GM12878 (cell line): ENCODE data around the gene NKD1. TPM values are rescaled to one million over a fixed set of nuclear protein-coding genes. Genes with fewer than 3 reads are reported as not detected.

ENCODE experiments used
- CHD1 ChIP-seq: IDR thresholded peaks from 2 replicates; pipeline ENCODE4 v1.6.1; 2012; ENCODE audit warnings: low read depth, low read length, improper control_type of control experiment
- DPF2 ChIP-seq: fragments of 450-650 bp; IDR thresholded peaks from 2 replicates; pipeline ENCODE4 v1.6.1; 2017; ENCODE audit warnings: mild to moderate bottlenecking
- ETV6 ChIP-seq, 2 experiments: fragments of 450-650 bp in 1 of 2; IDR thresholded peaks in 1 of 2; conservative IDR thresholded peaks in 1 of 2; 2 replicates each; pipeline ENCODE4 v1.6.1; 2014; ENCODE audit warnings: antibody characterized with exemption in 1 of 2, borderline replicate concordance in 1 of 2, low read depth in 1 of 2, mild to moderate bottlenecking in 1 of 2, moderate library complexity in 1 of 2
- HDAC2 ChIP-seq: fragments of 200-600 bp; sonication (generic); IDR thresholded peaks from 2 replicates; pipeline ENCODE4 v1.6.1; 2017
- HDAC6 ChIP-seq: fragments of 200-600 bp; sonication (generic); IDR thresholded peaks from one replicate; pipeline ENCODE4 v1.8.0; 2017; ENCODE audit warnings: antibody characterized with exemption; ENCODE audit not compliant: unreplicated experiment
- IKZF2 ChIP-seq, 2 experiments: fragments of 450-650 bp; IDR thresholded peaks; 2 replicates each; pipeline ENCODE4 v1.6.1; 2017; ENCODE audit warnings: mild to moderate bottlenecking in 2 of 2, moderate library complexity in 2 of 2
- JUNB ChIP-seq: IDR thresholded peaks from 2 replicates; pipeline ENCODE4 v1.6.1; 2016; ENCODE audit warnings: antibody characterized with exemption, mild to moderate bottlenecking
- LARP7 ChIP-seq: fragments of 450-650 bp; IDR thresholded peaks from 2 replicates; pipeline ENCODE4 v1.6.1; 2017; ENCODE audit warnings: mild to moderate bottlenecking
- MEF2A ChIP-seq: IDR thresholded peaks from 2 replicates; pipeline ENCODE4 v1.6.1; 2011; ENCODE audit warnings: low read depth, mild to moderate bottlenecking, low read length, moderate library complexity; ENCODE audit not compliant: insufficient read depth
- NBN ChIP-seq: fragments of 450-650 bp; IDR thresholded peaks from 2 replicates; pipeline ENCODE4 v1.6.1; 2016
- NFYB ChIP-seq: IDR thresholded peaks from 2 replicates; pipeline ENCODE4 v1.6.1; 2011; ENCODE audit warnings: low read depth, mild to moderate bottlenecking, low read length, improper control_type of control experiment, moderate library complexity; ENCODE audit not compliant: insufficient read depth
- NR2C2 ChIP-seq: IDR thresholded peaks from 2 replicates; pipeline ENCODE4 v1.6.1; 2011; ENCODE audit warnings: borderline replicate concordance, low read depth; ENCODE audit not compliant: control insufficient read depth, insufficient read length
- POLR2A ChIP-seq: IDR thresholded peaks from 2 replicates; pipeline ENCODE4 v1.6.1; 2011; ENCODE audit warnings: low read depth, mild to moderate bottlenecking, low read length
- POU2F2 ChIP-seq: IDR thresholded peaks from 3 replicates; pipeline ENCODE4 v1.6.1; 2011; ENCODE audit warnings: low read depth, mild to moderate bottlenecking, low read length, borderline replicate concordance
- SIN3A ChIP-seq: IDR thresholded peaks from 2 replicates; pipeline ENCODE4 v1.6.1; 2012; ENCODE audit warnings: low read depth, low read length, improper control_type of control experiment
- SP1 ChIP-seq: IDR thresholded peaks from one replicate; pipeline ENCODE4 v1.6.1; 2011; ENCODE audit warnings: low read depth, low read length
- SPI1 ChIP-seq: IDR thresholded peaks from 2 replicates; pipeline ENCODE4 v1.6.1; 2011; ENCODE audit warnings: low read depth, mild to moderate bottlenecking, low read length, moderate library complexity, borderline replicate concordance; ENCODE audit not compliant: insufficient read depth
- SREBF2 ChIP-seq: IDR thresholded peaks from 2 replicates; pipeline ENCODE4 v1.6.1; 2012; ENCODE audit warnings: mild to moderate bottlenecking, low read length
- SRF ChIP-seq, 2 experiments: IDR thresholded peaks; 2 replicates each; pipeline ENCODE4 v1.6.1; 2011; ENCODE audit warnings: low read depth in 2 of 2, low read length in 2 of 2, mild to moderate bottlenecking in 1 of 2, moderate library complexity in 1 of 2
- TAF1 ChIP-seq: IDR thresholded peaks from 2 replicates; pipeline ENCODE4 v1.6.1; 2011; ENCODE audit warnings: mild to moderate bottlenecking, low read depth, low read length, borderline replicate concordance
- TBL1XR1 ChIP-seq: IDR thresholded peaks from 2 replicates; pipeline ENCODE4 v1.6.1; 2012; ENCODE audit warnings: low read depth, low read length, improper control_type of control experiment
- TCF12 ChIP-seq: IDR thresholded peaks from 2 replicates; pipeline ENCODE4 v1.6.1; 2011; ENCODE audit warnings: low read depth, mild to moderate bottlenecking, low read length
- YY1 ChIP-seq: IDR thresholded peaks from 2 replicates; pipeline ENCODE4 v1.6.1; 2011; ENCODE audit warnings: low read depth, mild to moderate bottlenecking, low read length
- polyA plus RNA-seq, 11 experiments: library from polyadenylated mRNA; depleted of rRNA in 4 of 11; unstranded in 6 of 11; stranded (reverse) in 5 of 11; fragments of >200 nt; fragmentation: Nextera tagmentation in 4 of 11; fragmentation: Illumina TruSeq in 1 of 11; extraction: Ambion mirVana in 4 of 11; extraction: Trizol in 1 of 11; gene quantifications; 1 replicate in 1 of 11; 2 replicates in 10 of 11; pipeline versions ENCODE4 v1.2.1 to v1.2.3, GENCODE V29; 2011 to 2016; ENCODE audit warnings: inconsistent platforms in 2 of 11, missing spikeins in 2 of 11, low read depth in 1 of 11
- total RNA-seq, 4 experiments: library from RNA; depleted of rRNA in 3 of 4; stranded (reverse); fragments of >200 nt in 3 of 4; fragmentation: Illumina TruSeq in 1 of 4; extraction: Trizol in 1 of 4; gene quantifications; 2 replicates each; pipeline versions ENCODE4 v1.2.1 to v1.2.3, GENCODE V29; 2013 to 2021
- TF ChIP-seq, protein P1 (sequence below): fragments of 450-650 bp; IDR thresholded peaks from 2 replicates; pipeline ENCODE4 v1.6.1; 2016; ENCODE audit warnings: mild to moderate bottlenecking
- TF ChIP-seq, protein P2 (sequence below): IDR thresholded peaks from 2 replicates; pipeline ENCODE4 v1.6.1; 2011; ENCODE audit warnings: mild to moderate bottlenecking, low read depth, low read length, moderate library complexity; ENCODE audit not compliant: insufficient replicate concordance
- TF ChIP-seq, protein P3 (sequence below): fragments of 450-650 bp; conservative IDR thresholded peaks from 2 replicates; pipeline ENCODE4 v1.6.1; 2017; ENCODE audit warnings: mild to moderate bottlenecking, moderate library complexity

Gene NKD1
- total and polyA plus RNA-seq, 10 of the 15 experiments (the other 5 are each of a cell fraction or from before 2014, with no cell fraction given) = under 0.01 to 0.49 (median 0.04) TPM; not detected in 2

DNA sequence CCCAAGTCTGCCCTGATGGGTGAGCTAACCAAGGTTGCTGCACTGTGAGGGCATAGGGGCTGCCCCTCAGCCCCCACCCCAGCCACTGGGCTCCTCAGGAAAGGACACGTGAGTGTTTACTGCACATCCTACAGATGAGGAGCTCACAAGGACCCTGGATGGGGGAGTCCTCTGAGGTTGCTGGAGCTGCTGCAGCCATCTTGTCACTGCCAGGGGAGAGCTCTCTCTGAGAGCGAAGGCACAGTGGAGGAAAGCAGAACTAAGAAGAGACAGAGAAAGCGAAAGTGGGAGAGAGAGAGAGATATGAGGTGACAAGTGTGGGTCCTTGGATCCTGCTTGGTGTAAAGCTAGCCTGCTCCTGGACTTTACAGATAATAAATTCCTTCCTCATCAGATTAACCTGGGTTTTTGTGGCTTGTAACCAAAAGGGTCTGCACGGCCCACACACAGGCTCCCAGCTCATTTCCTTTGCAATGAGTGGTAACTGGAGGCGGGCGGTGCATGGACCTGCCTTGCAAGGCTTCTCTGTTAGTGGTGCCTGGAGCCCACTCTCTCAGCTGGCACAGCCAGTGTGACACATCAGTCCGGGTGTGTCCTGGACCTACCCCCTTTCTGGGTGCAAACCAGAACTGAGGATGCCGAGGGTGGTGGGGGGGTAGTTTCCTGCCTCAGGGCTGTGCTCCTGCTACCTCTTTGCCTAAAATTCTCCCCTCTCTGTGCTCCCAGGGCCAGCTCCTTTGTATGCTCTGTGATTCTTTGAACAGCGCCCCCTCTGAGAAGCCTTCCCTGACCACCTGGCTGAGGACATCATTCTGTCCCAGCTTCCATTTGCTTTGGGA lies 118.7 kb downstream of the NKD1 start (continued):
- TF ChIP-seq, protein P1, sequence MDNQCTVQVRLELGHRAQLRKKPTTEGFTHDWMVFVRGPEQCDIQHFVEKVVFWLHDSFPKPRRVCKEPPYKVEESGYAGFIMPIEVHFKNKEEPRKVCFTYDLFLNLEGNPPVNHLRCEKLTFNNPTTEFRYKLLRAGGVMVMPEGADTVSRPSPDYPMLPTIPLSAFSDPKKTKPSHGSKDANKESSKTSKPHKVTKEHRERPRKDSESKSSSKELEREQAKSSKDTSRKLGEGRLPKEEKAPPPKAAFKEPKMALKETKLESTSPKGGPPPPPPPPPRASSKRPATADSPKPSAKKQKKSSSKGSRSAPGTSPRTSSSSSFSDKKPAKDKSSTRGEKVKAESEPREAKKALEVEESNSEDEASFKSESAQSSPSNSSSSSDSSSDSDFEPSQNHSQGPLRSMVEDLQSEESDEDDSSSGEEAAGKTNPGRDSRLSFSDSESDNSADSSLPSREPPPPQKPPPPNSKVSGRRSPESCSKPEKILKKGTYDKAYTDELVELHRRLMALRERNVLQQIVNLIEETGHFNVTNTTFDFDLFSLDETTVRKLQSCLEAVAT = peak; percentile 60
- no peak for TF ChIP-seq HDAC6
- 0 out of 3 replicates have a peak, but pooled peaks have one; percentile 14 for TF ChIP-seq POU2F2
- TF ChIP-seq HDAC2 = no peak
- no peak for TF ChIP-seq ETV6 (conservative IDR thresholded peaks at IDR 0.05 in 1 of 2, IDR thresholded peaks at IDR 0.05 in 1 of 2; ENCODE audit: borderline replicate concordance in 1 of 2, low read depth in 1 of 2)
- TF ChIP-seq DPF2 = peak; percentile 45
- no peak for TF ChIP-seq SRF (IDR thresholded peaks at IDR 0.05; ENCODE audit: low read depth in 2 of 2, low read length in 2 of 2)
- TF ChIP-seq NR2C2 = no peak
- no peak for TF ChIP-seq TCF12
- TF ChIP-seq IKZF2 (IDR thresholded peaks at IDR 0.05) = peak; percentile 45 to 63; a peak in 3 of 4 replicates
- 0 out of 2 replicates have a peak, but pooled peaks have one; percentile 24 for TF ChIP-seq NBN
- TF ChIP-seq TAF1 = peak; percentile 49; the same call in 1 of the 2 replicates
- 0 out of 2 replicates have a peak, but pooled peaks have one; percentile 25 for TF ChIP-seq LARP7
- 0 out of 2 replicates have a peak, but pooled peaks have one; percentile 3 for TF ChIP-seq SPI1
- TF ChIP-seq SP1 = no peak
- TF ChIP-seq SIN3A = no peak
- peak; percentile 89 for TF ChIP-seq YY1
- TF ChIP-seq JUNB = no peak
- TF ChIP-seq POLR2A = peak; percentile 51; the same call in 1 of the 2 replicates
- no peak for TF ChIP-seq CHD1
- no peak for TF ChIP-seq NFYB
- TF ChIP-seq, protein P2, sequence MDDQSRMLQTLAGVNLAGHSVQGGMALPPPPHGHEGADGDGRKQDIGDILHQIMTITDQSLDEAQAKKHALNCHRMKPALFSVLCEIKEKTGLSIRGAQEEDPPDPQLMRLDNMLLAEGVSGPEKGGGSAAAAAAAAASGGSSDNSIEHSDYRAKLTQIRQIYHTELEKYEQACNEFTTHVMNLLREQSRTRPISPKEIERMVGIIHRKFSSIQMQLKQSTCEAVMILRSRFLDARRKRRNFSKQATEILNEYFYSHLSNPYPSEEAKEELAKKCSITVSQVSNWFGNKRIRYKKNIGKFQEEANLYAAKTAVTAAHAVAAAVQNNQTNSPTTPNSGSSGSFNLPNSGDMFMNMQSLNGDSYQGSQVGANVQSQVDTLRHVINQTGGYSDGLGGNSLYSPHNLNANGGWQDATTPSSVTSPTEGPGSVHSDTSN = no peak
- no peak for TF ChIP-seq MEF2A
- TF ChIP-seq SREBF2 = no peak
- TF ChIP-seq, protein P3, sequence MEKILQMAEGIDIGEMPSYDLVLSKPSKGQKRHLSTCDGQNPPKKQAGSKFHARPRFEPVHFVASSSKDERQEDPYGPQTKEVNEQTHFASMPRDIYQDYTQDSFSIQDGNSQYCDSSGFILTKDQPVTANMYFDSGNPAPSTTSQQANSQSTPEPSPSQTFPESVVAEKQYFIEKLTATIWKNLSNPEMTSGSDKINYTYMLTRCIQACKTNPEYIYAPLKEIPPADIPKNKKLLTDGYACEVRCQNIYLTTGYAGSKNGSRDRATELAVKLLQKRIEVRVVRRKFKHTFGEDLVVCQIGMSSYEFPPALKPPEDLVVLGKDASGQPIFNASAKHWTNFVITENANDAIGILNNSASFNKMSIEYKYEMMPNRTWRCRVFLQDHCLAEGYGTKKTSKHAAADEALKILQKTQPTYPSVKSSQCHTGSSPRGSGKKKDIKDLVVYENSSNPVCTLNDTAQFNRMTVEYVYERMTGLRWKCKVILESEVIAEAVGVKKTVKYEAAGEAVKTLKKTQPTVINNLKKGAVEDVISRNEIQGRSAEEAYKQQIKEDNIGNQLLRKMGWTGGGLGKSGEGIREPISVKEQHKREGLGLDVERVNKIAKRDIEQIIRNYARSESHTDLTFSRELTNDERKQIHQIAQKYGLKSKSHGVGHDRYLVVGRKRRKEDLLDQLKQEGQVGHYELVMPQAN = no peak
- no peak for TF ChIP-seq TBL1XR1
